GM18867 (cell line): ENCODE measurements around the gene ASIC1.

ENCODE experiments used
- ATAC-seq: cut with Tn5 transposase; IDR thresholded peaks from one replicate; pipeline ENCODE4 v1.9.1; 2021; ENCODE audit warnings: mild to moderate bottlenecking, moderate library complexity; ENCODE audit not compliant: unreplicated experiment

The ASIC1 gene

DNA sequence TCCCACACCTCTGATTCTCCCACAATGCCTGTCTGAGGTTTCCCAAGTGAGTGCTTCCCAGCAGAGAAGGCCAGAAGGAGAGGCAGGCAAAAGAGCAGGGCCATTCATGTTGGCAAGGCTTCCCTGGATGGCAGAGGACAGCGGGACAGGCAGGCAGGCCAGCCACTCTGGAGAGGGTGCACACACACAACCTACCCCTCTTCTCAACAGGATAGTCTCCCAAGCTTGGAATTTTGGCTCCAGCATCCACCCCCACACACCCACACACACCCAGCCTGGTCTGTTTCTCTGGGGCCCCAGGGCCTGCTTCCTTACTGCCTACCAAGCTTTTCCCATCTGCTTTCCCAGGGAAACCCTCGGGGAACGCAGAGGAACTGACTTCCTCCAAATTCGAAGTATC is 16.7 kb upstream of the ASIC1 start:
- ATAC-seq: no peak

DNA sequence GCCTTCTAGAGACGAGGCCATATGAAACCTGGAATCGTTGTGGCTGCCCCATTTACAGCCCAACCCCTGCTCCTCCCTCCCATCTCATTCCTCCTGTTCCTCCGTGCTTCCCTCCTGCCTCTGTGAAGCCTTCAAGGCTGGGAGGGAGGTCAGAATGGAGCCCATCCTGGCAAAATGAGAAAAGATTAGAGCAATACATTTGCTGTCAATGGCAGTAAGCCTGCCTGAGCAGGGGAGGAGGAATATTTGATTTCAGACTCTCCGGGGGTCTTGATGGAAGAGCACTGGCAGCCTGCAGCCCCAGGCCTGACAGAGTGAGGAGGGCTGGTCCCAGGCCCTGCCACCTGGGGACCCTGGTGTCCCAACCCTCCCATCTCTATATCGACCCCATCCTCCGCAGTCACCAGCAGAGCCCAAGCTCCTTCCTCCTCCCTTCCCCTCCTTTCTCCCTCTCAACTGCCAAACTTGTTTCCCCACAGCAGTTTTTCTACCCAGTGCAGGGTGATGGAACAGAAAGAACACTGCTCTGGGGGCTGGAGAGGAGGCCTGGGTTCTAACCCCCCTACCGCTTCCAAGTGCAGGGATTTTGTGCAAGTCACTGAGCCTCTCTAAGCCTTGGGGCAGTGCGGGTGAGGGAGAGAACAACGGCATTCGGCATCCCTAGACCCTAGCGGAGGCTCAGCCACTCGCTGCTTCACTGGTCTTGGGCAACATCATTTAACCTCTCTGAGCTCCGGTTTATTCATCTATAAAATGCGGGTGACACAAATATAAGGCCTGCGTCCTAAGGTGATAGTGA is 16.1 kb upstream of the ASIC1 start:
- ATAC-seq: no peak

- ATAC-seq: no peak
These were observed 15.4 kb upstream of the ASIC1 start for GRCh38 chr12:50041962-50042361.

DNA sequence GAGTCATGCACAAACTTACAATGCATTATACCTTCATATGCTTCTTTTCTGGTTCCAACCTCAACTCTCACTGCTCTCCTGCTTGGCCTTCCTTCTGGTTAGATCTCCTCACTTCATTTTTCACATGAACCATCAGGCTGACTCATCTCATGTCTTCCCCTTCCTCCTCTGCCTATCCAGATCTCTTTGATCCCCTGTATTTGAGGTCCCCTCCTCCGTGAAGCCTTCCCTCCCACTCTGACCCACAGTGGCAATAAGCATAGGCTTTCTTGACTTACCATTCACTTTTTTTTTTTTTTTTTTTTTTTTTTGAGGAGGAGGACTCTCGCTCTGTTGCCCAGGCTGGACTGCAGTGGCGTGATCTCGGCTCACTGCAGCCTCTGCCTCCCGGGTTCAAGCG is 14.7 kb upstream of the ASIC1 start:
- ATAC-seq: no peak

GRCh38 chr12:50043308-50043707 is 14.1 kb upstream of the ASIC1 start:
- ATAC-seq: no peak

DNA sequence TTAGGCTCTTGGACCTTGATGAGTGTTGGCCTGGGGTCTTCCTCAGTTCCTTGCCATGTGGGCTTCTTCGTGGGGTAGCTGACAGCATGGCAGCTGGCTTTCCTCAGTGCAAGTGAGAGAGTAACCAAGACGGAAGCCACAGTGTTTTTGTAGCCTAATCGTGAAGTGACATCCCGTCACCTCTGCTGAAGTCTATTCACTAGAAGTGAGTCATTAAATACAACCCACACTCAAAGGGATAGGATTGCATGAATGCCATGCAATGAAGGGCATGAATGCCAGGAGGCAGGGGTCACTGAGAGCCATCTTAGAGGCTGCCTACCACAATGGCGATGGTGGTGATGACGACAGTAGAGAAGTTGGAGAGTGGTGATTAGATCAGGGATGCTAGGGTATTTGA is 13.5 kb upstream of the ASIC1 start:
- no peak for ATAC-seq

DNA sequence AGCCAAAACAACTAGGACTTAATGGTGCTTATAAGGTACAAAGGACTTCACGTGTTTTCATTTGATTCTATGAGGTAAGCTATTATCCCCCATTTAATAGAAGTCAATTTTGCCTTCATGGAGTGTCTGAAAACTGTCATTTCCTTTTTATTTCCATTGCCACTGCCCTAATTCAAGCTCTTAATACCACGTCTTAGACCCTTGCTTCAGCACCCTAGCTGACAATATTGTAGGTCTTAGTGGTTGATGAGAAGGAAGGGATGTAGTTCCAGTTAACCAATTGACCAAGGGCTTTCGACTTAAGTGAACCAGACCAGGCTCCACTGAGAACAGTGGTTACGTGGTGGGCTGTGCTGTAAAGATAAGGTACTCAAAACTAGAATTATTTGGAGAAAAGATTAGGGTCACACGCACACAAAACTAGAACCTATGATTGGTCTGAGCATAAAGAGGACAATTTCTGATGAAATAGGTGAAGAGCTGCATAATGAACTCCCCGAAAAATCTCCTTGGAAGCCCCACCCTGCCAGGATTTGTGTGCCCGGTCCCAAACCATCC is 9.6 kb upstream of the ASIC1 start:
- ATAC-seq: no peak

DNA sequence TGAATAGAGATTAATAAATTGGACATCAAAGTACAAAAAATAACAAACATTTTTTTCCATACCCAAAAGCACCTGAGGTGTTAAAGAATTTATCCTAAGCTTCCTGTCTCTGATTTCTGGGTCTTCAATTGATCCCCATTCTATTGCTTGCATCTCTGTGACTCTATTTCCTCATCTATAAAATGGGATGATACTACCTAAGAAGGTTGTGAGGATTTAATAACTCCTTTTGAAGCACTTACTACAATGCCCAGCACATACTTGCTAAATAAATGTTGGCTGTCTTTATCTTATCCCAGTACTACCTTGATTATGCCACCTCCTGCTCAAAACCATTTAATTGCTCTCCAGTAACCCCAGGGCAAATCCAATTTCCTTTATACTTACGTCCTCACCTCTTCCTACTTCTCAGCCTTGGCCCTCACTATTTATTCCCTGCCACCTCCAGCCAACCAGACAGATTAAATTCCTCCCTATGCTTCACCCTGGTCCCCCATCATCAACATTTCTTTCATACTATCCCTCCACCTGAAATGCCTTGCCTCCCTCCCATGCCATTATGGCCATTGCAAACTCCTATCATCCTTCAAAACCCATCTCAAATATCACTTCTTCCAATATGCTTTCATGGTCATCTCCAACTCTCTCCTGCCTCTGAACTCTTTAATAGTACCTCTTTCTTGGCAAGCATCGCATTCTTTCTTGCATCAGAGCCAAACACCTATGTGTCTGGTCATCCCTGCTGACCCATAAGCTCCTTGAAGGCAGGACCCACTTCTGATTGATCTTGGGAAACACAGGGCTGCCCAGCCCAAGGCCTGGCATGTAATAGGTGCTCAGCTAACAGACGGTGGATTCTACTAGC is 7.9 kb upstream of the ASIC1 start:
- no peak for ATAC-seq

DNA sequence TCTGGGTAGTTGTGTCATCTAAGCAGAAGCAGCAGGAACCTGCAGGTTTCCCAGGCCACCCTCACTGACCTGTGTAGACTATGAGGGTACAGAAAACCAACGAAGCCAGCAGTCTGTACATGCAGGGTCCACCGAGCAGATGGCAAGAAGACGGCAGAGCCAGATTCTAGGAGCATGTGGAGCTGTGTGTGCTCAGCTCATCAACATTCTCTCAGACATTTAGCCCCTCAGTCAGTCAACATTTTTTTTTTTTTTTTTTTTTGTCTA is 7.3 kb upstream of the ASIC1 start:
- no peak for ATAC-seq

DNA sequence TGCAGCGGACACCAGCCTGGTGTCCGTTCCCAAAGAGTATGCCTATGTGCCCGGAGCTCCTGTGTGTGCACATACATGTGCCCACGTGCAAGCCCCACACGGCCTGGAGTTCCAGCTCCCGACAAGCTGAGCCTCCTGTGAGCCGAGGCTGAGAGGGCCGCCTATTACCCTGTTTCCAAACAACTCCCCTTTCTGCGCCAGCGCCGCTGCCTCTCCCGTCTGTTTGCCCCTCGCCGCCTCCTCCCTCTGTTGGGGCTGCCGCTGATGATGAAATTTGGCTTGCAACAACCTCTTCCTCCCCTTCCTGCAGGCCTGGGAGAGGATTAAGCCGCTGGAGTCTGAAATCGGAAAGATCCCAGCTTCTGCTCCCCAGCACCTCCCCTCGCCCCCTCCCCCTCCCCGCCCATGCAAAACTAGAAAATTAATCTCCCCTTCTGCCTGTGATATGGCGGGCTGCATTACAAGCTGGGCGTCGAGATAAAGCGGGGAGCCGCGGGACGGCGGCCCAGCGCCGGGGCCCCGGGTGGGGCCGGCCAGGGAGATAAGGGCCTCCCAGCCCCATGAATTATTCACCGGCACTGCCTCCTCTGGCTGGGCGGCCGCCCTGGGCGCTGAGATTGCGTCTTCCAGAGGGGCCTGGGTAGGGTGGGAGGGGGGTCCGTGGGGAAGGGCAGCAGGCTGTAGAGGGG is 6.8 kb upstream of the ASIC1 start:
- no peak for ATAC-seq

DNA sequence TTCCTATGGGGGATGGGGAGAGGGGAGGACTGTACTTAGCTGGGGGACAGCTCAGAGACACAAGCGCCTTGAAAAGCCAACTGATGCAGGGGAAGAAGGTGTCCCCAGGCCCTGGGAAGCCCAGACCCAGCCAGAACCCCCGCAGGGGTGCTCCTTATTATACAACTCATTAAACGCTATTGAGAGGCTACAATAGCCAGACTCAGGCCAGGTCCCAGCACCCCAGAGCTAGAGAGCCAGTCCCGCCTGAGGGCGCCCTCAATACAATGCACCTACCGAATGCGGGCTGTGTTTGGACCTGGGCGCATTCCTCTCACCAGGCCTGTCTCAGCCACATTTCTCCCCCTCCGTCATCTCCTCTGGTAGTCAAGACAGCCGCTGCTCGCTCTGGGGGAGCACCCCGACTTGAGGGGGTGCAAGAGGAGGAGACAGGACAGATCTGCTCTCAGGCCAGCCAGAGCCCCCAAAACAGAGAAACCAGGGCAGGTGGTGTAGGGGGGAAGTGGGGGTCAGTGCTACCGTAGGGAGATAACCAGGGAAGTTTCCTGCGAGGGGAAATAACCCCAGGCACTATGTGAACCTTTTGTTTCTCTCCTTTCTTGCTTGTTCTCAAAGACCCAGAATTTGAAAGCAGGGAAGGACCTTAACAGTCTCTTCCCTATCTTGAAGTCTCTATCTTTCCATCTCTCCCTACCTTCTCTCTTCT is 6.1 kb upstream of the ASIC1 start:
- no peak for ATAC-seq

DNA sequence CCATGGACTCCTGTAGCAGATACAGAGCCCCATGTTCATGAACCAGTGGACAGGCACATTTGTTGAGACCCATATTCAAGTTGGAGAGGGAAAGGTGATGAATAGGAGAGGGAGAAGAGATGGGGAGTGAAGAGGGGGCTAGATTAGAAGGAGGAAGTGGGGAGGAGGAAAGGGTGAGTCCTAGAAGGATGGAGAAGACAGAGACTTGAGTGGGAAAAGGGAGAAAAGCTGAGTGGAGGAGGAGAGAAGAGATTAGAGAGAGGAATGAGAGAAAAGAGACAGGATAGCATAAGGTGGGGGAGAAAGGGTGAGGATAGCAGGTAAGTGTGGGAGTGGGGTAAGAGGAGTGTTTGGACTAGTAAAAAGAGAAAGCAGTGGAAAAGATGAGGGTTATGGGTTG is 4.9 kb upstream of the ASIC1 start:
- no peak for ATAC-seq

DNA sequence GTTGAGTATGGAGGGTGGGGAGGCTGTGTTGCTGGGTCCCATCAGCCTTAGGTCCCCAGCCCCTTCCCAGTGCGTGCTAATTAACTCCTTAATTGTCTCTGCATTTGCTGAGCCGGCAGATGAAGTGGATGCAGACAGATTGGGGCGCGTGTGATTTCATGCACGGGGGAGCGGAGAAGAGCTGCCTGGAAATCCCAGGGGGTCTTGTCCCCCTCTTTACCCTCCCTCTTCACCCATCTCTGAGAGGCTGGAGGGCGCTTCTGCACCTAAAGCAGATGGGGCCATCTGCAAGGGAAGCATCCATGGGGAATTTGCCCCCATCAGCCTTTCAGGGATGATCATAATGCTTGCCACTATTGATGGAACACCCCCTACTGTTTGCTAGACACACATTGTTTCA is 4.4 kb upstream of the ASIC1 start:
- no peak for ATAC-seq

DNA sequence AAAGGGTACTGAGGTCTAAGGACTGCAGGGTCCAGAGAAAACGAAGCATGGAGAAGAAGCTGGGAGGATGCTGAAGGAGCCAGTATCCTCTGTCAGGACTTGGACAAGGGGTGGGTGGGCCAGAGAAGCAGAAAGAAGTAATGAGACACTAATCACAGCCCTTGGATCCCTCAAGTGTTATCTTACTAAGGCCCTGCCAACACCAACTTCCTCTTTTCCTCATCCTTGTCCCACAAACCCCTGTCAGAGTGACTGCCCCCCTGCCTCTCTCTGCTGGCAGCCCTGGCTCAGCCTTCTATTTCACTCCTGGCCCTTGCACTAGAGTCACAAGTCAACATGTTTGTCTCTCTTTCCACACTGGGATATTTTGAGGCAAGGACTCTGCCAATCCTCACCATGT is 3.8 kb upstream of the ASIC1 start:
- no peak for ATAC-seq

DNA sequence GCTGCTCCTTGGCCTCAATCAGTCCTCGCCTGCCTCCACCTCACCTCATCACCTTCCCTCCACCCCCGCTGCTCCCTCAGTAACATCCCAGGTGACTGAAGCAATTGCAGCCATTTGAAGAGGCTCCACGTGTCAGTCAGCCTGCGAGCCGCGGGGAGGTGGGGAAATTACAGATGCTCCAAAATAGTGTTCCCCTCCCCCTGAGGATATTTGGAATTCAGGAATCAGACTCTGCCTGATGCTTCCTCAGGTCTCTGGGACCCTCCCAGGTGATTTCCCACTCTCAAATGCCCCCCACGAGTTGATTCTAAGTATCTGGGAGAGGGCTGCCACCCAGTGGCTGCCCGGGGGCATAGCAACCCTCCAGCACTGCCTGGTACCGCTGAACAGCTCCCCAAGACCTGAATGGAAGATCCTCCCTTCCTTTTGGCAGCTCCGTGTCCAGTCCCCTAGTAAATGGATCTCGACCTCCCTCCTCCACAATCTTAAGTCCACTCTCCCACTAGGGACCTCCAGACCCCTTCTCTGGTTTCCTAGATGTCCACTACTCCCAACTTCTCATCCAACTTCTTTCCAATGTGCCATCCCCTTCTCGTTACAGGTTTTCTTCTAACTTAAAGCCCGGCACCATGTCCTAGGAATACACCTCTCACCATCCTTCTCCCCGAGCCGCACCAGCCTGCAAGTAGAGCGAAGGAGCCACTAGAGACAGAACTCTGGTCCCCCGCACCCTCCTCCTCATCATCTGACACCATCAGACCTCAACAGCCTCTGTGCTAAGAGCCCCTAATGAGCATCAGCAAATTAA is 1.4 kb upstream of the ASIC1 start:
- peak; percentile 46 for ATAC-seq

DNA sequence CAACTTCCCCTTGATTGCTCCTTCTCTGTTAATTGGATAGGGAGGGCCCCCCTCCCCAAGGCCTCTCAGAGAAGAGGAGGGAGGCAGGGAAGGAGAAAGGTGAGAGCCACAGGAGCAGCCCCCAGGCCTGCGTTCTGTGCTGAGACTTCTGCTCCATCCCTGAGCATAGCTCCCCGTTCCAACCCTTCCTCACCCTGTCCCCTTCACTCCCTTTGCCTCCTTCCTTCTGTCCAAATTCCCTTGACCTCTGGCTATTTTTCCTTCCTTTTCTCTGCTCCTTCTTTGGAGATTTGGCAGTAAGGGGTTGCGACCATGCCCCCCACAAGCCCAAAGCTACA is 788 bp upstream of the ASIC1 start:
- no peak for ATAC-seq

- no peak for ATAC-seq
These were observed 687 bp downstream of the ASIC1 start for GRCh38 chr12:50057896-50058670.

DNA sequence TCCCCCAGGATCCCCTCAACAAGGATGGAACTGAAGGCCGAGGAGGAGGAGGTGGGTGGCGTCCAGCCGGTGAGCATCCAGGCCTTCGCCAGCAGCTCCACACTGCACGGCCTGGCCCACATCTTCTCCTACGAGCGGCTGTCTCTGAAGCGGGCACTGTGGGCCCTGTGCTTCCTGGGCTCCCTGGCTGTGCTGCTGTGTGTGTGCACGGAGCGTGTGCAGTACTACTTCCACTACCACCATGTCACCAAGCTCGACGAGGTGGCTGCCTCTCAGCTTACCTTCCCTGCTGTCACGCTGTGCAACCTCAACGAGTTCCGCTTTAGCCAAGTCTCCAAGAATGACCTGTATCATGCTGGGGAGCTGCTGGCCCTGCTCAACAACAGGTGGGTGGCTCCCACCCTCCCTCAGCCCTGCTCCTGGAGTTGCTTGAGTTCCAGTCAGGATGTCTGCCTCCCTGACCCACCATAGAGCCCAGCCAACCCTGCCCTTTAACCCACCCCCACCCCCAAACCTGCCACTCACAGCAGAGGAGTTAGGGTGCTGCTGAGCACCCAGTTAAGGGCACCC is 1.4 kb downstream of the ASIC1 start:
- ATAC-seq: no peak

DNA sequence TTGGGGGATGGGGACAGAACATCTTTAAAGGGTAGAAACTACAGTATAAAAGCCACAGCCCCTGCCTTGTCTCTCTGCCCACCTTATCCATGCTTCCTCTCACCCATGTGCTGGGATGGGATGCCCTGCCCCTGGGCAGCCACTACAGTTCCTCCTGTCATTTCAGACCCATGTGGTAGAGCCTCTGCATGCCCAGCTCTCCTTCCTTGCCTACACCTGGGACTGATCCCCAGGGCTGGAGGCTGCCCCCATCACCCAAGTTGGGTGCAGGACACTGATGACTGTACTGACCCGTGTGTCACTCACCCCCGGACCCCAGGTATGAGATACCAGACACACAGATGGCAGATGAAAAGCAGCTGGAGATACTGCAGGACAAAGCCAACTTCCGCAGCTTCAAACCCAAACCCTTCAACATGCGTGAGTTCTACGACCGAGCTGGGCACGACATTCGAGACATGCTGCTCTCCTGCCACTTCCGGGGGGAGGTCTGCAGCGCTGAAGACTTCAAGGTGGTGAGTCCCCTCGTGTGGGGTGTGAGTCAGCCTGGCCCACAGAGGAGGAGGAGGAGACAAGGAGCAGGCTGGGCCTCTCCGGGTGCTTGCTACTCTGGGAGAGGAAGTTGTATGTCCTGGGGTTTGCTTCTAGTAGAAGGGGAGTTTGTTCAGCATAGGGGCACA is 2.2 kb downstream of the ASIC1 start:
- ATAC-seq: no peak
